GM12872 (cell line): ENCODE results near the gene CENPVL2.
"Not testable (repeated sequence)": the region's sequence is repeated elsewhere in the genome, so short reads cannot be mapped to it uniquely, and the experiment has no call there.

Source experiments
- CTCF ChIP-seq: IDR thresholded peaks from 3 replicates; pipeline ENCODE4 v1.5.1; 2011; ENCODE audit warnings: low read depth, mild to moderate bottlenecking, low read length, moderate library complexity; ENCODE audit not compliant: insufficient read depth

The CENPVL2 gene

DNA sequence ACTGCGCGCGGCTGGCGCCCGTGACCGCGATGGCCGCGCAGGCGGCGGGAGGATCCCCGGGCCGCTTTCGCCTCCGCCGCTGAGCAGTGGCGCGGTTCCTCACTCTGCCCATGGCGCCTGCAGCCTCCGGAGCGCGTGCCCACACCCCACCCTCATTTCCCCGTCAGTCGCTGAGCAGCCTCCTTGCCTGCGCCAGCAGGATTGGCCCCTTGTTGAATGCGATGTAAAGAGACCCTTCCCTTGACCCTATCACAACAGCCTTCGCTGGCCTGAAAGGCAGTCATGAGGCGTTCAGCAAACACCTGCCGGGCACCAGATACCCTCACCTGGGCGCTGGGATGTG lies at the start of gene CENPVL2:
Gene CENPVL2 (minus strand): TSS at position 112 of the 343 bp plus-strand sequence. CDS start 0 bp downstream, at position 112.
- not testable (repeated sequence) for TF ChIP-seq CTCF

GRCh38 chrX:51728202-51728601 lies 45.6 kb upstream of the CENPVL2 start:
- TF ChIP-seq CTCF: no peak

DNA sequence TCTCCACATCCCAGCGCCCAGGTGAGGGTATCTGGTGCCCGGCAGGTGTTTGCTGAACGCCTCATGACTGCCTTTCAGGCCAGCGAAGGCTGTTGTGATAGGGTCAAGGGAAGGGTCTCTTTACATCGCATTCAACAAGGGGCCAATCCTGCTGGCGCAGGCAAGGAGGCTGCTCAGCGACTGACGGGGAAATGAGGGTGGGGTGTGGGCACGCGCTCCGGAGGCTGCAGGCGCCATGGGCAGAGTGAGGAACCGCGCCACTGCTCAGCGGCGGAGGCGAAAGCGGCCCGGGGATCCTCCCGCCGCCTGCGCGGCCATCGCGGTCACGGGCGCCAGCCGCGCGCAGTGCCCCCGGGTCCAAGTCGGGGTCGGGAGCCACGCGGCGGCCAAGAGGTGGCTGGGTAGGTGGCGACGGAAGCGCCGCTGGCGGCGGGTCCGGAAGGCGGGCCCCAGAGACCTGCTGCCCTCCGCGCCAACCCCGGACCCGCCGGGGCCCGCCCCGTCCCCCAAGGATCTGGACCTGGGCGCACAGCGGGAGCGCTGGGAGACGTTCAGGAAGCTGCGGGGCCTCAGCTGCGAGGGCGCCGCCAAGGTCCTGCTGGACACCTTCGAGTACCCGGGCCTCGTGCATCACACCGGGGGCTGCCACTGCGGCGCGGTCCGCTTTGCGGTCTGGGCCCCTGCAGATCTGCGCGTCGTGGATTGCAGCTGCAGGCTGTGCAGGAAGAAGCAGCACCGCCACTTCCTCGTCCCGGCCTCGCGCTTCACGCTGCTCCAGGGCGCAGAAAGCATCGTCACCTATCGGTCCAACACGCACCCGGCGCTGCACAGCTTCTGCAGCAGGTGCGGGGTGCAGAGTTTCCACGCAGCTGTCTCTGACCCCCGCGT lies 27.9 kb upstream of the CENPVL2 start, which contains the start of gene CENPVL1:
Gene CENPVL1 (plus strand): TSS at position 236 of the 888 bp plus-strand sequence. CDS start 0 bp downstream, at position 236.
- TF ChIP-seq CTCF: not testable (repeated sequence)

DNA sequence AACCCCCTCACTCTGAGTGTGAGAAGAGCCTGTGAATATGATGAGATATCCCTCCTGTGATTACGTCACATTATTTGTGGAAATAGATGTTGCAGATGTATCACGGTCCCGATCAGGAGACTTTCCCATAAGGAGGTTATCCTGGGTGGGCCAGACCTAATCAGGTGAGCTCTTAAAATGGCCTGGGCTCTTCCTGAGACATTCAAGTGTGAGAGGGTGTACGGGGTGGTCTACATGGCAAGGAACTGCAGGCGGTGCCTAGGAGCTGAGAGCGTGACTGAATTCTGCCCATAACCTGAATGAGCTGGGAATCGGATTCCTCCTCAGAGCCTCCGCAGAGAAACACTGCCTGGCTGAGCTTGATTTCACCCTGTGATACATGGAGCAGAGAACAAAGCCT lies 14.8 kb upstream of the CENPVL2 start:
- TF ChIP-seq CTCF: no peak

DNA sequence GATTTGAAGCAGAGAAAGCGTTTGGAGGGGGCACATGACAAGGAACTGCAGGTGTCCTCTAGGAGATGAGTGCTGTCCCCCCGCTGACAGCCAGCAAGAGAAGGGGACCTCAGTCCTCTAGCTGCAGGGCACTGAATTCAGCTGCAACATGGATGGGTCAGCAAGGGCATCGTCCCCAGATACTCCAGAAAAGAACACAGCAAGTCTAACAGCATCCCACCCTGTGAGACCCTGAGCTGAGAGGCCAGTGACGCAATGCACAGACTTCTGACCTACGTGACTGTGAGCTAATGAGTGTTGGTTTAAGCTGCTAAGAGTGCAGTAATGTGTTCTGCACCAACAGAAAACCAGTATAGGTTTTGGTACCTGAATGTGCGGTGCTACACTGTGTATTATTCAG lies 11.6 kb upstream of the CENPVL2 start:
- no peak for TF ChIP-seq CTCF

DNA sequence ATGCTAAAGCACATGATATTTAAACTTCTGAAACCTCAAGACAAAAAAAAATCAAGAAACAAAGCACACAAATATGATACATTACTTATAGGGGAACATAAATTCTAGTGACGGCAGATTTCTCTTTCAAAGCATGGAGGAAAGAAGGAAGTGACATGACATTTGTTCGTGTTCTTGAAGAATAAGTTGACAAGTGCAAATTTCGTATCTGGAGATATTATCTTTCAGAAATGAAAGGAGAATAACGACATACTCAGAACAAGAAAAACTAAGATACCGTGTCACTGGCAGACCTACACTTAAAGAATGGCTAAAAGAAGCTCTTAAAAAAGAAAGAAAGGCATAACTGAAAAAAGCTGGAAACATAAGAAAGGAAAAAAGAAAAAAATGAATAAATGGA lies 16.6 kb downstream of the CENPVL2 start:
- no peak for TF ChIP-seq CTCF

- TF ChIP-seq CTCF: no peak
Observed at GRCh38 chrX:51643377-51643776, 39.3 kb downstream of the CENPVL2 start.
